ENCODE results near the gene FCGR1A.
"Not testable (repeated sequence)": the region's sequence is repeated elsewhere in the genome, so short reads cannot be mapped to it uniquely, and the experiment has no call there.

- TF ChIP-seq REST (IDR thresholded peaks at IDR 0.05; ENCODE audit: low read depth, low read length); CTCF (IDR thresholded peaks at IDR 0.05); ZBTB33 (IDR thresholded peaks at IDR 0.05; ENCODE audit: borderline replicate concordance, low read depth); POLR2AphosphoS5 (IDR thresholded peaks at IDR 0.05; ENCODE audit: low read depth, low read length); YY1 (IDR thresholded peaks at IDR 0.05; ENCODE audit: low read depth); RCOR1 (IDR thresholded peaks at IDR 0.05; ENCODE audit: low read length); JUND (IDR thresholded peaks at IDR 0.05); TCF12 (IDR thresholded peaks at IDR 0.05); NRF1 (IDR thresholded peaks at IDR 0.05; ENCODE audit: low read depth, low read length); RAD21 (IDR thresholded peaks at IDR 0.05; ENCODE audit: low read length); ELF1 (IDR thresholded peaks at IDR 0.05); SIN3A (IDR thresholded peaks at IDR 0.05; ENCODE audit: borderline replicate concordance, low read depth, low read length); NFIC (IDR thresholded peaks at IDR 0.05; ENCODE audit: borderline replicate concordance); CHD2 (IDR thresholded peaks at IDR 0.05; ENCODE audit: low read length, partially characterized antibody): not testable (repeated sequence)
These were observed 6.9 kb upstream of the FCGR1A start for GRCh38 chr1:149775510-149776147.
